Measurements from ENCODE around the gene CEP350. TPM values are rescaled to one million over a fixed set of nuclear protein-coding genes. Genes with fewer than 3 reads are reported as not detected.

CEP350 gene
- total RNA-seq, 2 donors from 2014 or later, result 41.9 to 43.6 TPM

DNA sequence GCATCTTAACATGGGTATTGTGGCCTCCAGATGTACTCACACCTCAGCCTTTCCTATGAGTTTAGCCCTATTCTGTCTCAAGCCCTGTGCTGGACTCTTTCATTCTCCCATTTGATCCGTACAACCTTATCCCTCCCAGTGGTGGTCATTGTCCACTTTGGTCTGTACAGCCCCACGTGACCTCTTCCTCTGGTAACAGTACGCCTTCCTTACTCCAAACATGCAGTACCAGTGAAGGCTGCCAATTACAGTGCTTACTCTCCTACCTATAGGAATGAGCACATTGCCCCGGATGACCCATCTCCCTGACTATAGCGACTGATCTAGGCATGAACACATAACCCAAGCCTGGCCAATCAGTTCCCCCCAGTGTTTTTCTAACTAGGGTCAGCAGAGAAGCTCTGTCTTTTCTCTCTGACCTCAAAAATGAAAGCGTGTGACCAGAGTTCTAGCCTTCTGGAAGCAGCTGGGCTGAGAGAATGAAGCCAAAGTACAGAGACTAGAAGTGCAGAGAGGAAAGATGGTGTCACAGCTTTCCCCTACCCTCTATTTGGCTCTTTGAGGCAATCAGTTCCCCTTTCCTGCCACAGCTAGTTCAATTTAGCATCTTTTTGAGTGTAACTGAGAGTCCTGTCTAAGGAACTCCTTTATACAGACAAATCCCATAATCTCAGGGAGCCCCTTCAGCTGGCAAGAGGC lies 190.2 kb downstream of the CEP350 start:
- no peaks in the 10 kb centered on the region for H3K36me3 Mint-ChIP-seq
- ATAC-seq (no peak), DNase-seq (ENCODE audit: low spot score in 2 of 2) (no peak)
- H3K27ac Mint-ChIP-seq, result no peak overlapping the region
- H3K9me3 Mint-ChIP-seq, result no peaks in the 10 kb centered on the region

DNA sequence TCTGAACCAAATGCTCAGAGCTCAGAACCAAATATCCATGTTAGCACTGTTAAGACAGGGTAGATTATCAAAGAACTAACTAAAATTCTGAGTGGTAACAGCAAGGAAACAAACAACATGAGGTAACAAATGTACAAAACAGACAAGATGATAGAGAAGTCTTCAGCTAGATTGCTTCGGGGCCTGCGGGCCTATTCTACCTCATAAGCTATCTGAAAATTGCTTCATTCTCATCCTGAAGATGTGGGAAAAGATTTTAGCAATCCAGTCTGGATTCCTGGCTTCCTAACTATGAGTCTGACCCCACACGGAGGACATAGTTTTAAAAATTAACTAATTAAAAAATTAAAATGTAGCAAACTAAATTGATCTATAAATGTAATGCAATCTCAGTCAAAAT lies 190.8 kb downstream of the CEP350 start:
- DNase-seq (ENCODE audit: low spot score in 2 of 2) (no peak), ATAC-seq (no peak)
- no peaks in the 10 kb centered on the region for H3K9me3 Mint-ChIP-seq
- H3K27ac Mint-ChIP-seq, result no peak overlapping the region
- H3K36me3 Mint-ChIP-seq, result no peaks in the 10 kb centered on the region

DNA sequence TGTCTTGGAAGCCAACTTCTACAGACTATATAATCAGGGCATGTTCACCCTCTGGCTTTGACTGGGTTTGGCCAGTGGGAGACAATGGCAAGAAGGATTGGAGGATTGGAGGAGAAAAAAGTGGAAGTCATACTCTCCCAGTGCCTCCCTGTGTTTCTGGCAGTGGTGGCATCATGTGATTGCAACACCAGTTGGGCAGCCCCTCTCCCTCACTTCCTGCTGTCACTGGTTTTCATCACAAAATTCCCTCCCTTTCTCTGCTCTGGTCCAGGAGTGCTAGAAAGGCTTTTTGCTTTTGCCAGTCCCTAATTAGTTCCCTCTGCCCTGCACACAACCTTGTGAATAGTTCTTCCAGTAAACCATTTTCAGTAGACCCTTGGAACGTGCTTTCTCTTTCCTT lies 196.4 kb downstream of the CEP350 start:
- peaks cover 8 to 9% of the 10 kb centered on the region in 2 donors for H3K36me3 Mint-ChIP-seq
- DNase-seq (ENCODE audit: low spot score in 2 of 2) (no peak), ATAC-seq (no peak)
- H3K9me3 Mint-ChIP-seq, result no peaks in the 10 kb centered on the region
- no peak overlapping the region for H3K27ac Mint-ChIP-seq

DNA sequence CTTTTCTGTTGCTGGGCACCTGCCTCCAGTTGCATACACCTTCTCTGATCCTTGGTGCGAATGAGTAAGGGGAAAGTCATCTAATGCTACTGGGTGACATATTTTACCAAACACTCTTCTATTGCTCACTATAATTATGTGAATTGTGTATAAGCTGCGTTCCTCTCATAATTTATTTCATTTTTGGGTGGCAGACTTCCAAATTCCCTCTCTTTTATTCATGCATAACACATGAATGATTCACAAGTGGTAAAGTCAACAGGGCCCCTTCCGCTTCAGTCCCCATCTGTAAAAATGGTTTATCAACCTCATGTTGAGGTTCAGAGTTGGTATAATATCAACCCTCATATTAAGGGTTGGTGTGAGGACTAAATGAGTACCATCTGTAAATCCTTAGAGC lies 196.9 kb downstream of the CEP350 start:
- ATAC-seq (no peak), DNase-seq (ENCODE audit: low spot score in 2 of 2) (no peak)
- Mint-ChIP-seq H3K36me3 (peaks cover 8 to 13% of the 10 kb centered on the region in 2 donors), H3K9me3 (no peaks in the 10 kb centered on the region), H3K27ac (no peak overlapping the region)

DNA sequence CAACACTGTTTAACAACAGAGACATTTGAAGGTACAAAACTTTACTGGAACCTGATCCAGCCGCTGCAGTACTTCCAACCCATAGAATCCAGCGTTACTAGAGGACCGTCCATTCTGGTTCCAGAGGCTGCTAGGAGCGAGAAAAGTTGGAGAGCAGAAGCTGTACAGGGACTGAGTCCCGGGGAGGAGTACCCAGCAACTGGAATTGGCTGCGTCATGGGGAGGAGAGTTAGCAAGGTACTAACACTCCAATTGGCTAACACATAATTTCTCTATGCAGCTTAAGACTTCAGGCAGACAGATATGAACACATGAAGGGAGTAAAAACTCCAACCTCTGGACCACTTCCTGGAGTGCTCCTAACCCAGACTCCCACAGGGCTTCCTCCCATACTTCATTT lies 198.0 kb downstream of the CEP350 start:
- no peak for ATAC-seq

DNA sequence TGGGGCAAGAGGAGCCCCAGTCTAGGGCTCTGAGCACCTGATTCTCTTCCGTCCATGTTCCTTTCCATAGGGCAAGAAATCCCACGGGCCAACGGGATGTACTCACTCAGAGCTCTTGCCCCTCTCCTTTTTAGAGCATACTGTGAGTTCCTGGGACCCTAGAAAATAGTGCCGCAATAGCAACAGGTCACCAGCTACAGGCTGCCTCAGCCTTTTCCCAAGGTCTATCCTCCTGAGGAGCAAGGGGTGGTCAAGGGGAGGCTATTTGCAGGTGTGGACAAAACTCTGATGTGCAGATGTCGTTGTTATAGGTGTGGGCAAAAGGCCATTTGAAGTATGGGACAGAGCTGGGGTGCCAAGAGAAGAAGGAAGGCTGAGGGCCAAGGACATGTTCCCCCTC lies 198.4 kb downstream of the CEP350 start:
- H3K27ac Mint-ChIP-seq, result no peak overlapping the region
- no peak for ATAC-seq
- H3K9me3 Mint-ChIP-seq, result no peaks in the 10 kb centered on the region
- no peak for DNase-seq (ENCODE audit: low spot score in 2 of 2)
- H3K36me3 Mint-ChIP-seq, result peaks cover 8 to 16% of the 10 kb centered on the region in 2 donors

More for the DNA sequence above, 198.0 kb downstream of the CEP350 start:
- Mint-ChIP-seq H3K9me3 (no peaks in the 10 kb centered on the region), H3K36me3 (peaks cover 8 to 16% of the 10 kb centered on the region in 2 donors), H3K27ac (no peak overlapping the region)
- no peak for DNase-seq (ENCODE audit: low spot score in 2 of 2)

DNA sequence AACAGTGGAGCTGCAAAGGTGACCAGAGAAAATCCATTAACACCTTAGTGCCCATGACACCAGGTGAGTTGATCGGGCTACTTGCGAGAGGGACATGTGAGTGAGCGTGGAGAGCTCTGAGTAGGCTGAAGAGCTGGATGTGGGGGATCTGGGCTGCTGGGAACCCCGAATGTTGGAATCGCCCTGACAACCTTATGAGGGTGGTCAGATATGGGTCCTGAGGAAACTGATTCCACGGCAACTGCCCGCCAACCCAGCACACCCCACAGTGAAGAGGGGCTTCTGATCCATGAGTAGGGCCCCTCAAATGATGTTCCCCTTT lies 199.4 kb downstream of the CEP350 start:
- no peak for ATAC-seq

DNA sequence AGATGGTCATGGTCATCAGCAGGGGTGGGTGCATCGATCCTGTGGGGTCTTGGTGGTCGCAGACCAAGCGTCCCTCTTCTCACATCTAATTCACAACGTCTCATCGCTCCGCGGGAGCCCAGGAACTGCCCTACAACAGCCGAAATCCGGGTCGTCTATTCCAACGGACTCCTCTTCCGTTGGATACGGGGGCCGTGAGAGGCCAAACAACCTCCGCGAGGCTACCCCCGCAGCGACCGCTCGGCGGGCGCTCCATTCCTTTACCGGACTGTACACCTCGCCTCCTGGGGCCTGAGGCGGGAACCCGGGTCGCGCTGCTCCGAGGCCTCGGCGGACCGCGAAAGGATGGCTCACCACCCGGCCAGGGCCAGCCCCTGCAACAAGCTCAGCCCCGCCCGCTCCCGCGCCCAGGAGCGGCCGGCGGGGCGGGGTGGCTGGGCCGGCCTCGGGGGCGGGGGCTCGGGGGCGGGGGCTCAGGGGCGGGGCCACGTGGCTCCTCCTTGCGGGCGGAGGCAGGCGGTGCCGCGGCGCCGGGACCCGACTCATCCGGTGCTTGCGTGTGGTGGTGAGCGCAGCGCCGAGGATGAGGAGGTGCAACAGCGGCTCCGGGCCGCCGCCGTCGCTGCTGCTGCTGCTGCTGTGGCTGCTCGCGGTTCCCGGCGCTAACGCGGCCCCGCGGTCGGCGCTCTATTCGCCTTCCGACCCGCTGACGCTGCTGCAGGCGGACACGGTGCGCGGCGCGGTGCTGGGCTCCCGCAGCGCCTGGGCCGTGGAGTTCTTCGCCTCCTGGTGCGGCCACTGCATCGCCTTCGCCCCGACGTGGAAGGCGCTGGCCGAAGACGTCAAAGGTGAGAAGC lies 199.9 kb downstream of the CEP350 start, which contains the start of gene QSOX1:
TSS of gene QSOX1 (plus strand) at position 545 of the 857 bp plus-strand sequence. CDS start at position 584, 39 bp downstream.
- Mint-ChIP-seq H3K36me3 (peaks cover 8 to 16% of the 10 kb centered on the region in 2 donors), H3K9me3 (no peaks in the 10 kb centered on the region), H3K27ac (peak within 1 kb of the TSS; percentile 93 to 94)
- DNase-seq (ENCODE audit: low spot score in 2 of 2), result peak; percentile 82 to 90
- ATAC-seq, result peak; percentile 94 to 95

More for the DNA sequence above, 199.4 kb downstream of the CEP350 start:
- peaks cover 8 to 16% of the 10 kb centered on the region in 2 donors for H3K36me3 Mint-ChIP-seq
- no peaks in the 10 kb centered on the region for H3K9me3 Mint-ChIP-seq
- peak overlapping the region; percentile 59 to 80 for H3K27ac Mint-ChIP-seq
- DNase-seq (ENCODE audit: low spot score in 2 of 2), result no peak

DNA sequence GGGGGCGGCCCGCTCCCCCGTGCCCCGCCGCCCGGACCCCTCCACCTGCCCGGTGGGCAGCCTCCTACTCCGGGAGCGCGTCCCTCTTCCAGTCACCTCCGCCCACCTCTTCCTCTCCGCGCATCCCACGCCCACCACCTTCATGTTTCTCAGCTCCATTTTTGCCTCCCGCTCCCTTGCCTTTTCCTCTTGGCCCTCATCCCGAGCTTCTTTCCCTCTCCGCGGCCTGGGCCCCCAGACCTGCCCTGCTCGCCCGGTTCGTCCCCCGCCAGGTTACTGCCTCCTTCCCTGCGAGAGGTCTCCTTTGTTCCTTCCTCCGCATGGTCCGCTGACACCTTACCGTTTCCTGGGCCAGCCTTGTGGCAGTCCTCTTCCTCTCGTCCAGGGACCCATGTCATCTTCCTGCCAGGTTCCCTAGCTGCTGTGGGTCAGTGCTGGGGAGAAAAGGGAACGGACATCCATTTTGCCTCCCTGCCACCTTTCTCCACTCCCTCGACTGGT lies 200.6 kb downstream of the CEP350 start:
- H3K27ac Mint-ChIP-seq, result peak overlapping the region; percentile 72 to 93
- H3K36me3 Mint-ChIP-seq, result peaks cover 8 to 16% of the 10 kb centered on the region in 2 donors
- DNase-seq (ENCODE audit: low spot score in 2 of 2) (peak; percentile 33 to 68), ATAC-seq (peak in 1 of 2 donors; percentile 6)
- H3K9me3 Mint-ChIP-seq, result no peaks in the 10 kb centered on the region

DNA sequence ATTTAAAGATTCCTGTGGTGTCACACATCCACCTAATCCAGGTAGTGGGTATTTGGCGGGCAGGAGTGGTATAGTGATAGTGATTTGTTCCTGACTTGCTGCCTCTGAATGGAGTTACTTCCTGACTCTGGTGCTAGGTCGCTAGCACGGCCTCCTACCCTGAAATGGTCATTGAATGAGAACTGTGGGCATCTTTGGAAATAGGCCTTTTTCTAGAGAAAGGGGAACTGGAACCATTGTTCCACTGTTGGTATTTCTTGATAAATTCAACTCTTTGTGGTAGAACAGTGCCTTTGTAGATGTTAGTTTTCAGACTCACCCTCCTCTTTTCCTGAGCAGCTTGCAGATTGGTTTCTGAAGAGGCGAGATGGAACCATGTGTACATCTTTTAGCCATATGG lies 201.6 kb downstream of the CEP350 start:
- H3K27ac Mint-ChIP-seq, result peak overlapping the region in 1 of 2 donors; percentile 93
- DNase-seq (ENCODE audit: low spot score in 2 of 2) (no peak), ATAC-seq (no peak)
- no peaks in the 10 kb centered on the region for H3K9me3 Mint-ChIP-seq
- H3K36me3 Mint-ChIP-seq, result peaks cover 8 to 16% of the 10 kb centered on the region in 2 donors

DNA sequence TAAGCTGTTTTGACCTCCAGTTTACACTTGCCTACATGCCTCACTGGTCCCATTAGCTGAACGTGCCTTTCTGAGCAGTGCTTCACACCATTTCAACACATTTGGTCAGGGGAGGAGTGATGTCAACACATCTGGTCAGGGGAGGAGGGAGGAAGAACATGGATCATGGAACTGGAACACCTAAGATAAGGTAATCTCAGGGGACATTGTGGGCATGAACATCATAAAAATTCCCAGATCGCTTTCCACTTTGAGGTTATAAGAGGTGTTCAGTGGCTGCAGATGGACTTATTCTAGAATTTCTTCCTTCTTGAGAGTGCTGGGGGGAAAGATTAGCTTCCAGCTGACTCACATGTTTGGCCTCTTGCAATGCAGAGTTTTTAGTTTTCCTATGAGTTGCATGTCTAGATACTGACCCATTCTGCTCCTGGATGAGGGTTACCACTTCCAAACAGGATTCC lies 202.1 kb downstream of the CEP350 start:
- H3K27ac Mint-ChIP-seq, result no peak overlapping the region
- no peaks in the 10 kb centered on the region for H3K9me3 Mint-ChIP-seq
- H3K36me3 Mint-ChIP-seq, result peaks cover 8 to 16% of the 10 kb centered on the region in 2 donors
- no peak for ATAC-seq
- no peak for DNase-seq (ENCODE audit: low spot score in 2 of 2)

DNA sequence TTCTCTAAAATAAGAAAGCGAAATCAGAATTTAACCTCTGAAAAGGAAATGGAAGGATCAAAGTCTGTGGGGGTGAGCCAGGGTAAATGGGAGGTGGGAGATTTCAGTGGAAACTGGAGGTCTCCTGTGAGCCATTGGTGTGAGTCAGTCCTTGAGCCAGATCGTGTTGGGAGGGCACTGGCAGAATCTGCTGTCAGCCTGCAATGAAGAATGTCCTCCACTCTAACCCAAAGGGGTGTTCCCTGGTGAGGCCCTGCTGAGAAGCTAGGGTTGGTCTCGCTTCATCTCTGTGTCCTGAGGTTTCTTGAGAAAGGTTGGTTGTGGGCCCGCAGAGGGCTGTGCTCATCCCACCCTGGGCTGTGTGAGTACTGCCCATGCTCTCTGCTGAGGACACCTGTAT lies 202.5 kb downstream of the CEP350 start:
- H3K9me3 Mint-ChIP-seq, result no peaks in the 10 kb centered on the region
- peaks cover 8 to 16% of the 10 kb centered on the region in 2 donors for H3K36me3 Mint-ChIP-seq
- ATAC-seq (no peak), DNase-seq (ENCODE audit: low spot score in 2 of 2) (no peak)
- no peak overlapping the region for H3K27ac Mint-ChIP-seq

DNA sequence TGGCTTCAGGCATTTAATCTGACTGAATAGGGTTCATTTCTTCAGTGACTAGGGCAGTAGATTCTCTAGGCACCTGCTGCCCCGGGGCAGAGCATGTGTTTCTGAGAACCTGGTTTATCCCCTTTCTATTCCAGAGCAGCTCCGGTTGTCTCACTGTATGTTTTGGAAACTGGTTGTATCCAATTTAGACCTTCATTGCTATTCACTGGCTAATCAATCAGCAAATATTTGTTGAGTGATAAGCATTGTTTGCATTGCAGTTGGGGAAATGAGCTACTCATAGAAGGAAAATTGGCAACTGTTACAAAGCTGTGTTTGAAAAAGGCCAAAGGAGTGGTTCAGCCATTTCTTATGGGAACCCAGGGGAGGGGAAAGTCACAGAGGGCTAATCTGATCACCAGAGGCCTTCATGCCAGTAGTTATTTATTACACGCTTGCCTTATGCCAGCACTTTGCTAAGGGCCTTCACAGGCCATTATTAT lies 203.0 kb downstream of the CEP350 start:
- DNase-seq (ENCODE audit: low spot score in 2 of 2), result no peak
- Mint-ChIP-seq H3K9me3 (no peaks in the 10 kb centered on the region), H3K27ac (no peak overlapping the region), H3K36me3 (peaks cover 8 to 16% of the 10 kb centered on the region in 2 donors)
- no peak for ATAC-seq

DNA sequence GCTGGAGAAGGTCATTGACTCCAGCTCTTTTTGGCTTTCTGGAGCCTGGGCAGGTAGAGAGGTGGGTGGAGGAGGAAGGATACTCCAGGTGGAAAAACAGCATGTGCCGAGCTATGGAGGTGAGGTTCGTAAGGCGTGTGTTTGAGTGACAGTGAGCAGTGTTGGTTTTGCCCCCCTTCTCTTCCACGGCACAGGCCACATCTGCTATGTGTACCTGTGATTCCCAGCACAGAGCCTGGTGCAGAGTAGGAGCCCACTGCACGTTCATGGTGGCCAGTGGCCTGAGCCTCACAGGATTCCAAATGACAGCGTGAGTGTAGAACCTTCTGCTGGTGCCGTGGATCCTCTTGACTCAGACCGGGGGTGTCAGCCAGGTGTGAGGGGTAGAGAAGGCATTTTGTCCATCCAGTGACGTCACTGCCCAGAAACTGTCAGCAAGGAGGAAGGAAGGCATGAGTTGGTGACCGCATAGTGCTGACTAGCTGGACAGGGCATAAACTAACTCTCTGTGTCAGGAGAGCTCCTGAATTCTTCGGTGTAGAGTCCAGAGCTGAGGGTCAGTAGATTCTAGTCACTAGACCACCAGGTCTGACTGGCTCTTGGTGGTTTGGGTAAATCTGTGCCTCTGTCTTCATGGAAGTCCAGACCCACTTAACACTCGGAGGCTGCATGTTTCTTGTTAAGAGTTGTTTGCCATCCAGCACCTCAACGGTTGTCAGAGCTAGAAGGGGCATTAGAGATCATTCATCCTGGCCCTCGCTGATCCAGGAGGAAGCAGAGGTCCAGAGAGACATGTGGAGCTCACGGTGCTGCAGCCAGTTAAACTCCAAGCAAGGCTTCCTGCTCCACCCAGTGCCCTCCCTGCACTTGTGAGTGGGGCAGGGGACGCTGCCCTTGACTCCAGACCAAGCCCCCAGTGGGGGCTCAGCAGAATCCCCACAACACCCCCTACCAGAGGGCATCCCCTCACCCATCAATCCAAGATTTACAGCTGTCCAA lies 203.8 kb downstream of the CEP350 start:
- peak overlapping the region in 1 of 2 donors; percentile 2 for H3K27ac Mint-ChIP-seq
- no peaks in the 10 kb centered on the region for H3K9me3 Mint-ChIP-seq
- DNase-seq (ENCODE audit: low spot score in 2 of 2) (no peak), ATAC-seq (no peak)
- peaks cover 8 to 16% of the 10 kb centered on the region in 2 donors for H3K36me3 Mint-ChIP-seq

DNA sequence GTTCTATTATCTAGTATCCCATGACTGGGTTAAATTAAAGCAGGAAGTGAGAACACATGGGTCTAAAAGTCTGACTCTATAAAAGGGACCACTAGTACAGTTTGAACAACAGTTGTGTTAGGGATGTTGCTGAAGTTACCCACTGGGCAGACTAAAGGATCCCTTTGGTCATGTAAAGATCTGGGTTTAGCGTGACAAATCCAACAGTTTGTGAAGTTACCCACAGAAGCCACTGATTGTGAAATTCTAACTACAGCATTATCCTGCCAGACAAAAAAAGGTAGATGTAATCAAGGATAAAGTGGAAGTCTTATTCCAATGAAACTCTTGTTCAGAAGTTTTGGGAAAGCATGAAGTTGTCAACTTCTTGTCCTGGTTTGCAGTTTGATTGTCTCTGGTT lies 205.7 kb downstream of the CEP350 start:
- Mint-ChIP-seq H3K9me3 (no peaks in the 10 kb centered on the region), H3K36me3 (peaks cover 6 to 14% of the 10 kb centered on the region in 2 donors), H3K27ac (no peak overlapping the region)
- DNase-seq (ENCODE audit: low spot score in 2 of 2), result no peak
- ATAC-seq, result no peak

DNA sequence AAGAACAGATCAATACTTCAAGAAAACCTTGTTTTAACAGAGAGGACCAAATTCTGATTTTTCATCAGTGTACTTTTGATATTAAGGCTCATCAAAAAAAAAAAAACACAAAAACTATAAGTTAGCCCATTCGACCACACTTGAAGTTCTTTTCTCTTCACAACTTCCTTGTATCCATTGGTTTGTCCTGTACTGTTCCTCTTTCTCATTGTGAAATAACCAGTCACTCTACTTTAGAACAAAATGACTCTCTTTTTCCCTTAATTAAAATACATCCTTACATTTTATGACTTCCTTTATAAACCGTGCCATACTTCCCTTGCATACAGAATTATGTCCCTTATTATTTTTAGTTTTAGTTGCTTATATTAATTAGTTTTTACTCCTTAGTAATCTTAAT lies 208.4 kb downstream of the CEP350 start:
- no peak for DNase-seq (ENCODE audit: low spot score in 2 of 2)
- no peak for ATAC-seq
- no peak overlapping the region for H3K27ac Mint-ChIP-seq
- no peaks in the 10 kb centered on the region for H3K36me3 Mint-ChIP-seq
- no peaks in the 10 kb centered on the region for H3K9me3 Mint-ChIP-seq

Measured in activated naive CD4-positive, alpha-beta T cell treated with anti-CD3 and anti-CD28 coated beads, Interleukin-2, amount 50 U/mL, for 72 hours (primary cell).